ENCODE results near the gene AURKAIP1.
"Not testable (repeated sequence)": the region's sequence is repeated elsewhere in the genome, so short reads cannot be mapped to it uniquely, and the experiment has no call there.

The AURKAIP1 gene

DNA sequence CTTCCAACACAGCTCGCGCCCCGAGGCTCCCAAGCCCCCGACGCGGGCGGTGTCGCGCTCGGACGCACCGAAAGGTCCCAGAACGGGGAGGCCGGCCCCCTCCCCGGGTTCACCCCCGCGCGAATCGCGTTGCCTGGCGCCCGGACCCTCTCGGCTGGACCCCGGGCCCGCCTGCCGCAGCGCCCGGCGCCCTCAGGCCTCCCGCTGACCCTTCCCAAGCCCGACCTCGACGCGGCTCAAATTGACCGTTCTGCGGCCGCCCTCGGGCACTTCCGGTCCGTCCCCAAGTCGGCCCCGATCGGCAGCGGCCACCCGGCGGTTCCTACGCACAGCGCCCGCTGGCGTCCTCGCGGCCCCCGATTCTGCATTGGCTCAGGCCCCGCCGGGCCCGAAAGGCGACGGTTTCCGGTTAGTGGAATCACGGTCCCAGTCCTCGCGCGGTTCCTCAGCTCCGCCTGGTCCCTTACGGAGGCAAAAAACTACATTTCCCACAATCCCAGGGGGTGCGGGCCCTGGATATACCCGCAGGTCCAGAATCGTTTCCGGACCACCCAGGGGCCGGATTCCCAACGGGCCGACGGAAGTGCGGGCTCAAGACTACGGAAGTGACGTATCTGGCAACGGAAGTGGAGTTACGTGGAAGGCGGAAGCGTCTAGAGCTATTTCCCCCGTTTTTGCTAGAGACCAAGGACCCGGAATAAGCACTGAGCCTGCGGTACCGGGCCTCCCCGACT lies at the start of gene AURKAIP1:
AURKAIP1 (minus strand) TSS at position 279 of the 734 bp plus-strand sequence. CDS start 451 bp downstream, outside the sequence.
- DNase-seq (ENCODE audit: low read depth in 1 of 2, low spot score in 1 of 2) = peak; percentile 89 to 93

DNA sequence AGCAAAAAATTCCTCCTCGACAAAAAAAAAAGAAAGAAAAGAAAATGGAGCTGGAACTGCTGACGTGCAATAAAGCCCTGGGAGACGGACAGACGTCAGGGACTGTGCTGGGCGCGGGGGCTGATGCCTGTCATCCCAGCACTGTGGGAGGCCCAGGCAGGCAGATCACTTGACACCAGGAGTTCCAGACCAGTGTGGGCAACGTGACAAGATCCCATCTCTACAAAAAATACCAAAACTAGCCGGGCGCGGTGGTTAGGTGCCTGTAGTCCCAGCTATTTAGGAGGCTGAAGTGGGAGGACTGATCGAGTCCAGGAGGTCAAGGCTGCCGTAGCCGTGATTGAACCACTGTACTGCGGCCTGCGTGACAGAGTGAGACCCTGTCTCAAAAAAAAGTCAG lies 49.7 kb upstream of the AURKAIP1 start:
- no peak for DNase-seq (ENCODE audit: low read depth in 1 of 2, low spot score in 1 of 2)

DNA sequence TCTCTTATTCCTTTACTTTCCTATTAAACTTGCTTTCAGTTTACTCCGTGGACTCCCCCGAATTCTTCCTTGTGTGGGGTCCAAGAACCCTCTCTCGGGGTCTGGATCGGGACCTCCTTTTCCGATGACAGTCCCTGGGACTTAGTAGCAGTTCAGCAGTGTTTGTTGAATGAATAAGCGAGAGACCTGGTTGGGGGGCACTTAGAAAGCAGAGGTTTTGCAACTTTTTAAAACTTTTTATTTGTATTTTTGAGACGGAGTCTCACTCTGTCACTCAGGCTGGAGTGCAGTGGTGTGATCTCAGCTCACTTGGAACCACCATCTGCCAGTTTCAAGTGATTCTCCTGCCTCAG lies 48.2 kb upstream of the AURKAIP1 start:
- DNase-seq (ENCODE audit: low read depth in 1 of 2, low spot score in 1 of 2) = no peak

DNA sequence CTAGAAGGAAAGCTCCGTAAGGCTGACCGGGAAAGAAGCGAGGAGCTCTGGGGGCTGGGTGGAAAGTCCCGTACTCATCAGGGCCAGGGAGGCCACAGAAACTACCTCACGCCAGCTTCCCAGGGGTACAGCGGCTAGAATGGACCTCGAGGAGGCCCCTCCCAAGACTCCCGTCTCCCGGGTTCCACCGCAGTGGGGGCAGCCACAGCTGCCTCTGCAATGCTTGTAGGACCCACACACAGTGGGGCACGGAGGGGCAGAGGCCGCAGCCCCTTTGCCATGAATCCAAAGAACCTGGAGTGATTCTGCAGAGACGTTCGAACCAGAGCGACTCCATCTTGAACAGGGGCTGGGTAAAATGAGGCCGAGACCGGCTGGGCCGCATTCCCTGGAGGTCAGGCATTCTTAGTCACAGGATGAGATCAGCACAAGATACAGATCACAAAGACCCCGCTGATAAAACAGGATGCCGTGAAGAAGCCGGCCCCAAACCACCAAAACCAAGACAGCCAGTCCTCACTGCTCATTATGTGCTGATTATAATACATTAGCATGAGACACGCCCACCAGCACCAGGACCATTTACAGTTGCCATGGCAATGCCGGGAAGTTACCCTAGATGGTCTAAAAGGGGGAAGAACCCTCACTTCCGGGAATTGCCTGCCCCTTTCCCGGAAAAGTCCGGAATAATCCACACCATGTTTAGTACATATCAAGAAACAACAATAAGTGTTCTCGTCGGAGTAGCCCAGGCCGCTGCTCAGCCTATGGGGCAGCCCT lies 47.6 kb upstream of the AURKAIP1 start:
- no peak for DNase-seq (ENCODE audit: low read depth in 1 of 2, low spot score in 1 of 2)

DNA sequence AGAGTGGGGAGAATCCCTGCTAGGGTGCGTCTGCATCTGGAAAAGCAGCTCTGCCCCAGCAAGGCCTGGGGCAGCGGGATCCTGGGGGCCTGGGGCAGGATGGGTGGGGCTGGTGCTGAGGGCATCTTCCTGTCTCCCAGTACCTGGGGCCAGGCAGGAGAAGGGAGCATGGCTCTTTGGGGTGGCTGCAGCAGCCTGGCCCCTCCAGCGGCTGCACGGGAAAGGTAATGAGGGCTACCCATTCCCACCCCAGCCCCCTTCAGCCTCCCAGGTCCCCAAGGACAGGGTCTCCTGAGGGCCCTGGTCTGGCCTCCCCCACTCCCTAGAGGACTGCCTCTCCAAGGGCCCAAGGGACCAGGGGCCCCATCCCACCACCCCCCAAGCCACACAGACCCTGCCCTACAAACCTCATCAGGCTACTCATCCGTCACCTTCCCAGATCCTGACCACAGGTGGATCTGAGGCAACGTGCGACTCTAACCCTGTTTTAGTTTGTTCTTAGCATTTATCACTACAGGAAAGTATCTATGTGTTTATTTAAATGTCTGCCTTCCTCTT lies 47.0 kb upstream of the AURKAIP1 start:
- no peak for DNase-seq (ENCODE audit: low read depth in 1 of 2, low spot score in 1 of 2)

DNA sequence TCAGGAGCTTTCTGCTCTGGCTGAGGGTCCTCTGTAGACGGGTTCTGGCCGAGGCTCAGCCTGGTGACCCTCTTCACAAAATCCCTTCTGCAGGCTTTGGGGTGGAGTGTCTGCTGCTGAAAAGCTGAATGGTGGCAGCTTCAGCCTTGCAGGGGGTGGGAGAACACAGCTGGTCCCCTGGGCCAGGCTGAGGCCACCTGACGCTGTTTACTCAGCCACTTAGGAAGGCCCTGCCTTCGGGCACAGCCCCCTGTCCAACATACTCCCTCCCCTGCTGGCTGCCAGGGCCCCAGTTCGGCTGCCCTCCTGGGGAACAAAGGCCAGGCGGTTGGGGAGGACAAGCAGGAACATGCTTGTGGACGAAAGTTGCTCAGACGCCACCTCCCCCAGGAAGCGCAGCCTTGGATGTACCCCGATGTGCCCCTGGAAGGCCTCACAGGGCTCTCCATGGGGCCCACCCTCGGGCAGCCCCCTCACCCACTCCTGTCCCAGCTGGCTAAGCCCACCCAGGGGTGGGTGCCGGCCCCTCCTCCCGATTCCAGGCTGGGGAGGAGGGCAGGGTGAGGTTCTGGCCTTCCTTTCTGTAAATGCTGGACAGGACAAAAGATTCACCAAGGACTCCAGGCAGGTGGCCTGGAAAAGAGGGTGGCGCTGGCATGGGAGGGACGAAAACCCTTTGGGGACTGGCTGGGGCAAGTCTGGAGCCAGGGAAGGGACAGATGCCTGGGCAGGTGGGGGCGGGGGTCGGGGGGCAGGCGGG lies 46.3 kb upstream of the AURKAIP1 start, which contains the start of gene ANKRD65:
ANKRD65 (minus strand) TSS at position 130 of the 760 bp plus-strand sequence. CDS start 271 bp downstream, outside the sequence.
- DNase-seq (ENCODE audit: low read depth in 1 of 2, low spot score in 1 of 2) = no peak

DNA sequence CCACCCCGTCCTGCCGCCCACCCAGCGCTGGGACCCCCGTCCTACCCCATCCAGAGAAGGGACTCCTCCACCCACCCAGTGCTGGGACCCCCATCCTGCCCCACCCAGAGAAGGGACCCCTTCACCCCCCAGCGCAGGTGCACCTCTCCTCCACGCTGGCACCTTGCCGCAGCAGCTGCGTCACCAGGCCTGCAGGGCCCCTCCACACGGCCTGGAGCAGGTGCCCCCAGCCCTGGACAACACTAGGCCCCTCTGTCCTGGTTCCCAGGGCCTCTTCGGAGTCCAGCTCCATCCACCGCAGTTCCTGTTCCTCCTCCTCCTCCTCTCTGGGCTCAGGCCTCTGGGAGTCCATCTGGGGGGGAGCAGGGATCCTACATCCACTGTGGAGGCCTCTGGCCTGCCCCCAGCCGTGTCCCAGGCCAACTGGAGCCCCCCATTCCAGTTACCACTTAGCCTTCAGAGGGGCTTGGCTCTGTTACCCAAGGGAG lies 45.7 kb upstream of the AURKAIP1 start:
- no peak for DNase-seq (ENCODE audit: low read depth in 1 of 2, low spot score in 1 of 2)

DNA sequence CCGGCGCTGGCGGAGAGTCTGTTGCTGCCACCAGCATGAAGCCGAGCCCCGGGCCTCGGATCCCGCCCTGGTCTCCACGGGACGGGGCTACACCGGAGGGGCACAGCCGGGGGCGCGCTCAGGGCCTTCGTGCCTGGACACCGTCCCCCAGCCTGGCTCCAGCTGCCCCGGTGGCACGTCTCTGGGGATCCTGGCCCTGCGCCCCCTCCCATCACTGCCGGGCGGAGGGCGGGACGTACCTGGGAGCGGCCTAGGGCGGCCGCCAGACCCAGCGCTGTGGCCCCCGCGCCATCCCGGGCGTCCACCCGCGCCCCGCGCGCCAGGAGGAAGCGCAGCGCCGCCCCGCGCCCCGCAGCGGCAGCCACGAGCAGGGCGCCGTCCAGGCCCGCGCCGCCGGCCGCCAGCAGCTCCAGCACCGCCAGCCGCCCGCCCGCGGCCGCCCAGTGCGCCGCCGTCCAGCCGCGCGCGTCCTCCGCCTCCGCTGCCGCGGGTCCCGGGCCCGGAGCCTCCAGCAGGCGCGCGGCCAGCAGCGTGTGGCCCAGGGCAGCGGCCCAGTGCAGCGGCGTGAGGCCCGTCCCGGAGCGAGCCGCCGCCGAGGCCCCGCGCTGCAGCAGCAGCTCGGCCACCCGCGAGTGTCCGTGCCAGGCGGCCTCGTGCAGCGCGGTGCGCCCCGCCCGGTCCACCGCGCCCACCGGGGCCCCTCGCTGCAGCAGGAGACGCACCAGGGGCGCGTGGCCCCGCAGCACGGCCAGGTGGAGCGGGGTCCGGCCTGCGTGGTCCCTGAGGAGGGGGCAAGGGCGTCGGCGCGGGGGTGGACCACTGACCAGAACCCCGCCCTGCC lies 45.0 kb upstream of the AURKAIP1 start:
- DNase-seq (ENCODE audit: low read depth in 1 of 2, low spot score in 1 of 2) = no peak

DNA sequence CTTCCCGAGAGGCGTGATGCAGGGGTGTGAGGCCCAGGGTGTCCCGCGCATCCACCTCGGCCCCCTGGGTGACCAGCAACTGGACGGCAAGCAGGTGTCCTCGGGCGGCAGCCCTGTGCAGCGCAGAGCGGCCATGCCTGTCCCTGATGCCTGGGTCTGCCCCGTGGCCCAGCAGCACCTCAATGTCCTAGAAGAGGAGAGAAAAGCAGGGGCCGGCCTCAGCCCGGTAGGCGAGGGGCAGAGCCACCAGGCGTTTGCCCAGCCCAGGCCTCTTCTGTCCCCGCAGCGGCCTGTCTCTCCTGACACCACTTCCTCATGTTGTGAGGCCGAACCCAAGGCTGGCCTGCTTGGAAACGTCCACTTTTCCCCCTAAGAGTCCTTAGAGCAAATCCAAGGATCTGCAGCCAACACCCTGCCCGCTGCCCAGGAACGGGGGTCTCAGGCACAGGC lies 44.4 kb upstream of the AURKAIP1 start:
- DNase-seq (ENCODE audit: low read depth in 1 of 2, low spot score in 1 of 2) = no peak

DNA sequence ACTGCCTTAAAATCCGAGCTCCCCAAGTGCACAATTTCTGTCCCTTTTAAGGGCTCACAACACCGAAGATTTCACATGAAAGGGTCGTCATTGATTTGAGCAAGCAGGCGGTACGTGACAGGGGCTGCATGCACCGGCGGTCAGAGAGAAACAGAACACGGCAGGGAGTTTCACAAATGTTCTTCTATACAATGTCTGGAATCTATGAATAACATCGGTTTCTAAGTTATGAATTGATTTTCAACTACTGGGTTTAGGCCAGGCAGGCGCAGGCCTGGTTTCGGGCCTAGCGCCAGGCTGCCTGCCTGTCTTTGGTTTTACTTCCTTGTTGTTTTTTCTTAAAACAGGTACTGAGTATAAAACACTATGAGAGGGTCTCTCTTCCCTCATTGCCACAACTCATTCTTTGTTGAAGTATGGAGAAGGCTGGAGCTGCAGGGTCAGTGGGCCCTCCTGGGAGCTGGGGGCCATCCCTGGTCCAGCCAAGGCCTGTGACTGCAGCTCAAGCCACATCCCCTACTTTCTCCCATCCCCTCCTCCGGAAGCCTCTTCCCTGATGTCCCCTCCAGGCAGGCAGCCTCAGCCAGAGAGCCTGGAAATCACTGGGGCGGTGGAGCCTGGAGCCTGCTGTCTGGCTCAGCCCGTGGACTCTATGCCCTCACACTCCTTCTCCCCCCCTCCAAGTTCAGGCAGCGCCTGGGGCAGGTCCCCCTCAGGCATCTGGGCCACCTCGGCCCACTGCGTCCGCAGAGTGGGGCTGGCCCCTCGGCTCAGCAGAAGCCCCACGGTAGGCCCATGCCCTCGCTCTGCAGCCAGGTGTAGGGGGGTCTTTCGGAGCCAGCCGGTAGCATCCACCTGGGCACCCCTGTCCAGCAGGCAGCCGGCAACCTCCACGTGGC lies 43.7 kb upstream of the AURKAIP1 start:
- DNase-seq (ENCODE audit: low read depth in 1 of 2, low spot score in 1 of 2) = no peak

DNA sequence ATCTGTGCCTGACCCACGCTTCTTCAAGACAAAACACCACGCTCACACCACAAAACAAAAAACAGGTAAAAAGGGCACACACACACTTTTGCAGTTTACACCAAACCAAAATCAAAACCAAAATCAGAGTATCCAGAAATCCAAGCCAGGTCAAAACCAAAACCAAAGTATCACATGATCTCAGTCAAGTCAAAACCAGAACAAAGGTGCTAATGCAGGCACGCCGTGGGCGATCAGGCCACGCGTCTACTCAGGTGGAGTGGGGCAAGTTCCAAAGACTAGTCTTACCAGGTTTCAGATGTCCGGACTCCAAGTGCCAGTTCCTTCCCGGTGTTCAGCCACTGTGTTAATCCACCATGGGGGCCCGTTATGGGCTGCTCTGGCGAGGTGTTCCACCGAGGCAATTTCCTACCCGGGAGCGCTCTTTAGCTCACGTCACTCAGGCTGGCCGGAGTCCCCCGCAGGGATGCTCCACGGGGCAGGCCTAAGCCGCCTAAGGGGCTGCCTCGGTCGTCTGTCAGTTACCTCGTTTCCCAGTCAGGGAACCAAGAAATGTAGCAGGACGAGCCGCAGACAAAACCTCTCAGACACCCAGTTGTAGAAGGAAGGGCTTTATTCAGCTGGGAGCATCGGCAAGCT lies 42.9 kb upstream of the AURKAIP1 start:
- DNase-seq (ENCODE audit: low read depth in 1 of 2, low spot score in 1 of 2) = not testable (repeated sequence)

DNA sequence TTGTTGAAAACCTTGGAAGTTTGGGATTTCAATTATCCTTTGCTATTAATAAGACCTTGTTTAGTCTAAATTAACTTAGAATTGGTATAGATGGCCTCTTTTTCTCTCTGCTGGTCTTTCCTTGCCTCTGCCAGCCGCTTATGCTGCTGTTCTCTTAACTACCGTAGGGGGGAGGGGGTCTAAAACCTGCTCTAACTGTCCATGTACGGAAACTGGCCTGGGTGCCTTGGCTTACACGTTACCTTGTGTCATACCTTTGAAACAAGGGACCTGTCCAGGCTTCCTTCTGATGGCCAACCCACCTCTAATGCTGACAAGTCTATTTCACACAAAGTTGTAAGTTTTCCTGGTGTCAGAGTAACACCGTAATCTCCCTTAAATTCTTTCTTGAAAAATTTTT lies 42.4 kb upstream of the AURKAIP1 start:
- DNase-seq (ENCODE audit: low read depth in 1 of 2, low spot score in 1 of 2) = not testable (repeated sequence)

DNA sequence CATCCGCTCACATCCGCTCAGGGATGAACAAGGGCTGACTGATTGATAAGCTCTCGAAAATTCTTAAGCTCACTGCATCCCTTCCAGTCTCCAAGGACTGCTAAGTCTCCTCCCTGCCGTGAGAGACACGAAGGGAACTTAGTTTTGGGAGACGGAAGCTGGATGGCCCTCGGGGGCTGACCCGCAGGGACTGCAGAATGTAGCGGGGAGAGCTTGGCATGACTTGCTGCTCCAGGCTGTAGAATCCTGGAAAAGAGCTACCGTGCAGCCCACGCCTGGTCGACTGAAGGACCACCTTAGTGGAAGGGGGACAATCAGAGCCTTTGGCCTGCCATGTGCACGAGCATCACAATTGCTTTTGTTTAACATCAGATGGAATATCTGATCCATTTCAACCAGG lies 40.7 kb upstream of the AURKAIP1 start:
- DNase-seq (ENCODE audit: low read depth in 1 of 2, low spot score in 1 of 2) = no peak

DNA sequence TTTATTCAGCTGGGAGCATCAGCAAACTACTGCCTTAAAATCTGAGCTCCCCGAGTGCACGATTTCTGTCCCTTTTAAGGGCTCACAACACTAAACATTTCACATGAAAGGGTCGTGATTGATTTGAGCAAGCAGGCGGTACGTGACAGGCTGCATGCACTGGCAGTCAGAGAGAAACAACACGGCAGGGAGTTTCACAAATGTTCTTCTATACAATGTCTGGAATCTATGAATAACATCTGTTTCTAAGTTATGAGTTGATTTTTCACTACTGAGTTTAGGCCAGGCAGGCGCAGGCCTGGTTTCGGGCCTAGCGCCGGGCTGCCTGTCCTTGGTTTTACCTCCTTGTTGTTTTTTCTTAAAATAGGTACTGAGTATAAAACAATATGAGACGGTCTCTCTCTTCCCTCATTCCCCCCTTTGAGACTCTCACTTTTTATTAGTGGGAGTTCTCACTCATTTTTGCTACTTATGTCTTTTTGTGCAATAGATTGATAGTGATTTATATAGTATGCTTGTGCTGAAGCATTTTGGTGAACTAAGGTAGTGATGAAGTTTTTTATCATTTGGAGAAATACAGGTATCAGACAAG lies 37.4 kb upstream of the AURKAIP1 start:
- DNase-seq (ENCODE audit: low read depth in 1 of 2, low spot score in 1 of 2) = not testable (repeated sequence)

DNA sequence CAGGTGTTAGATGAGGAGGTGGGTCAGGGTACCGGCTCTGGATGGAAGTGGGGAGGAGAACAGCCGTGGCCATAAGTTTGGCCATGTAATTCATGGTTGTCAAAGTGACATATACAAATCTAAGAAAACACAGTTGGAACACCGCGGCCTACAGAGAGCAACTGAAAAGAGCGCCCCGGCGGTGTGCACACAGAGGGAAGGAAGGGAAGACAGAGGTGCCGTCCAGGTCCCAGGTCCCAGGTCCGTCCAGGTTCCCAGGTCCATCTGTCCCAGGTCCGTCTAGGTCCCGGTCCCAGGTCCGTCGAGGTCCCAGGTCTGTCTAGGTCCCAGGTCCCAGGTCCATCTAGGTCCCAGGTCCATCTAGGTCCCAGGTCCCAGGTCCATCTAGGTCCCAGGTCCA lies 36.6 kb upstream of the AURKAIP1 start:
- no peak for DNase-seq (ENCODE audit: low read depth in 1 of 2, low spot score in 1 of 2)

DNA sequence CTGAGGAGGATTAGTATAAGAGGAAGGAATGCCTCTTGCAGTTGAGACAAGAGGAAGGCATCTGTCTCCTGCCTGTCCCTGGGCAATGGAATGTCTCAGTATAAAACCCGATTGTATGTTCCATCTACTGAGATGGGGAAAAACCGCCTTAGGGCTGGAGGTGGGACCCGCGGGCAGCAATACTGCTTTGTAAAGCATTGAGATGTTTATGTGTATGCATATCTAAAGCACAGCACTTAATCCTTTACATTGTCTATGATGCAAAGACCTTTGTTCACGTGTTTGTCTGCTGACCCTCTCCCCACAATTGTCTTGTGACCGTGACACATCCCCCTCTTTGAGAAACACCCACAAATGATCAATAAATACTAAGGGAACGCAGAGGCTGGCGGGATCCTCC lies 35.2 kb upstream of the AURKAIP1 start:
- DNase-seq (ENCODE audit: low read depth in 1 of 2, low spot score in 1 of 2) = not testable (repeated sequence)

DNA sequence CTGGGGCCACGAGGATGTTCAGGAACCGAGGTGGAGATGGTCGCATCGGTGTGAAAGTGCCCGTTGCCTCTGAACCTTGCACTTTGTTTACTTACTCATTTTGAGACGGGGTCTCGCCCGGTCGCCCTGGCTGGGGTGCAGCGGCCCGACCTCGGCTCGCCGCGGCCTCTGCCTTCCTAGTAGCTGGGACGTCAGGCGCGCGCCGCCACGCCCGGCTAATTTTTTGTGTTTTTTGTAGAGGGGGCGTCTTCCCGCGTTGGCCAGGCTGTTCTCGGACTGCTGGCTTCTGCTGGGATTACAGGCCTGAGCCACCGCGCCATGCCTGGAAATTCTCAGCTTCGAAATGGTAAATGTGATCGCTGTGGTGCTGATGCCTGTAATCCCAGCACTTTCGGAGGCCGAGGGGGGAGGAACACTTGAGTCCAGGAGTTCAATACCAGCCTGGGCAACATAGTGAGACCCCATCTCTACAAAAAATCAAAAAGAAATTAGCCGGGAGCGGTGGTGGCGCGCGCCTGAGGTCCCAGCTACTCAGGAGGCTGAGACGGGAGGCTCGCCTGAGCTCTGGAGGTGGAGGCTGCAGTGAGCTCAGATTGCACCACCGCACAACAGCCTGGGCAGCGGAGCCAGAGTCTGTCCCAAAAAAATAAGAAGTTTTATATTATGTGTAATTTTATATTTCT lies 32.8 kb upstream of the AURKAIP1 start:
- no peak for DNase-seq (ENCODE audit: low read depth in 1 of 2, low spot score in 1 of 2)

Data from activated T-helper 1 cell treated with anti-CD3 and anti-CD28 coated beads, Interleukin-2, amount 50 U/mL, for 16 hours (primary cell).